ENCODE measurements around the gene SHQ1. TPM values are rescaled to one million over a fixed set of nuclear protein-coding genes. Genes with fewer than 3 reads are reported as not detected.
A peak's percentile ranks its signal among the peaks of the same experiment; 100 is the strongest.

SHQ1 gene
- total and polyA plus RNA-seq, 9 donors: 6.6 to 30.0 (median 14.8) TPM

- H3K9me3 ChIP-seq: no peaks in the 10 kb centered on the region
- 42 to 54% (median 54%) methylated on average over 13 of the region's 13 CpGs for WGBS, 3 donors
- peak in 3 of 5 donors; percentile 22 to 36 (median 34) for DNase-seq
- peaks cover 11% of the 10 kb centered on the region for H3K4me1 ChIP-seq (ENCODE audit: insufficient read depth)
- no peak for TF ChIP-seq EP300 (IDR thresholded peaks at IDR 0.05)
- no peak for TF ChIP-seq CTCF (IDR thresholded peaks at IDR 0.05)
- H3K36me3 ChIP-seq: no peaks in the 10 kb centered on the region
- H3K27ac ChIP-seq: peak overlapping the region; percentile 46 to 80
- intact Hi-C loops (cut with DNase I): loop anchor here in 1 of 4 donors (5.0 kb wide), 1 partner anchor 48 kb away; no protein-coding TSS in a partner anchor
- no peaks in the 10 kb centered on the region for H3K27me3 ChIP-seq
- H3K4me3 ChIP-seq: peak overlapping the region; percentile 34
Measured at GRCh38 chr3:72889310-72890165, 41.3 kb upstream of the SHQ1 start.

GRCh38 chr3:72888546-72889309 lies 40.5 kb upstream of the SHQ1 start:
- WGBS, 3 donors: 4 to 5% (median 5%) methylated on average over 21 of the region's 21 CpGs

GRCh38 chr3:72887705-72888545 lies 39.7 kb upstream of the SHQ1 start, which contains the start of gene GXYLT2:
TSS of gene GXYLT2 (plus strand) at chr3:72888046. CDS start at chr3:72888234, 188 bp downstream.
- H3K27ac ChIP-seq: peak within 1 kb of the TSS; percentile 70 to 80
- no peaks in the 10 kb centered on the region for H3K27me3 ChIP-seq
- intact Hi-C loops (cut with DNase I): loop anchor here in 1 of 4 donors (5.0 kb wide), 1 partner anchor 49 kb away; no protein-coding TSS in a partner anchor
- TF ChIP-seq POLR2A (IDR thresholded peaks at IDR 0.05) (peak; percentile 12), CTCF (IDR thresholded peaks at IDR 0.05) (no peak)
- H3K4me1 ChIP-seq (ENCODE audit: insufficient read depth): peaks cover 11% of the 10 kb centered on the region
- H3K36me3 ChIP-seq: no peaks in the 10 kb centered on the region
- WGBS, 3 donors: 0 to 2% (median 1%) methylated on average over 41 to 96 of the region's 96 CpGs
- peak within 1 kb of the TSS; percentile 34 for H3K4me3 ChIP-seq
- H3K9me3 ChIP-seq: no peaks in the 10 kb centered on the region
- DNase-seq: peak; percentile 74 to 81 (median 80)

More at GRCh38 chr3:72888546-72889309, 40.5 kb upstream of the SHQ1 start:
- peaks cover 11% of the 10 kb centered on the region for H3K4me1 ChIP-seq (ENCODE audit: insufficient read depth)
- peak overlapping the region; percentile 70 to 80 for H3K27ac ChIP-seq
- intact Hi-C loops (cut with DNase I): loop anchor here in 1 of 4 donors (5.0 kb wide), 1 partner anchor 49 kb away; no protein-coding TSS in a partner anchor
- H3K27me3 ChIP-seq: no peaks in the 10 kb centered on the region
- DNase-seq: peak in 2 of 5 donors; percentile 57 to 58
- no peaks in the 10 kb centered on the region for H3K36me3 ChIP-seq
- H3K9me3 ChIP-seq: no peaks in the 10 kb centered on the region
- peak overlapping the region; percentile 34 for H3K4me3 ChIP-seq
- no peak for TF ChIP-seq CTCF (IDR thresholded peaks at IDR 0.05)
- TF ChIP-seq POLR2A (IDR thresholded peaks at IDR 0.05): no peak
- no peak for TF ChIP-seq EP300 (IDR thresholded peaks at IDR 0.05)
